Fibroblast of pulmonary artery (primary cell): Measurements from ENCODE around the gene RAB3A.
"Not testable (repeated sequence)": the region's sequence is repeated elsewhere in the genome, so short reads cannot be mapped to it uniquely, and the experiment has no call there.

ENCODE experiments used
- DNase-seq: peaks from one replicate; pipeline ENCODE4 v3.0.0-alpha.2; 2010; ENCODE audit warnings: low read depth
- H3K4me3 ChIP-seq: replicated peaks from 2 replicates; pipeline ENCODE4 v1.5.1; 2011; ENCODE audit warnings: low read depth, mild to moderate bottlenecking, control low read depth, low read length, moderate library complexity
- TF ChIP-seq, protein P1 (sequence below): IDR thresholded peaks from 2 replicates; pipeline ENCODE4 v1.5.1; 2011; ENCODE audit warnings: mild to moderate bottlenecking, control low read depth, low read length, inconsistent platforms; ENCODE audit errors: missing control alignments

The RAB3A gene

DNA sequence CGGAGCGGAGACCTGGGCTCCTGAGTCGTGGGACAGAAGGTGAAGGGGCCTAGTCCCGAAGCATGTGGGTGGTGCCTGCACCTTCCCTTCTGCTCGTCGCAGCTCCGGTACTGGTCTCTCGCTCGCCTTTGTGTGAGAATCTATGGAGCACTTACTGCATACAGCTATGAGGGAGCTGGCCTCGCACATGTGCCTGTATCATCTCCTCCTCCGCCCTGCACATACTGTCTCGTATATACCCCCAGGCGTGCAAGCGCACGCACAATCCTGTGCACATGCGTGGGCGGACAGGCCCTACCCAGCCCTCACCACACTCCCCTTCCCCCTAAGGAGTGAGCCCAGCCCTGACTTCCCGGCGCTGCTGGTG, 42.2 kb downstream of the RAB3A start:
- H3K4me3 ChIP-seq = peak overlapping the region; percentile 3

DNA sequence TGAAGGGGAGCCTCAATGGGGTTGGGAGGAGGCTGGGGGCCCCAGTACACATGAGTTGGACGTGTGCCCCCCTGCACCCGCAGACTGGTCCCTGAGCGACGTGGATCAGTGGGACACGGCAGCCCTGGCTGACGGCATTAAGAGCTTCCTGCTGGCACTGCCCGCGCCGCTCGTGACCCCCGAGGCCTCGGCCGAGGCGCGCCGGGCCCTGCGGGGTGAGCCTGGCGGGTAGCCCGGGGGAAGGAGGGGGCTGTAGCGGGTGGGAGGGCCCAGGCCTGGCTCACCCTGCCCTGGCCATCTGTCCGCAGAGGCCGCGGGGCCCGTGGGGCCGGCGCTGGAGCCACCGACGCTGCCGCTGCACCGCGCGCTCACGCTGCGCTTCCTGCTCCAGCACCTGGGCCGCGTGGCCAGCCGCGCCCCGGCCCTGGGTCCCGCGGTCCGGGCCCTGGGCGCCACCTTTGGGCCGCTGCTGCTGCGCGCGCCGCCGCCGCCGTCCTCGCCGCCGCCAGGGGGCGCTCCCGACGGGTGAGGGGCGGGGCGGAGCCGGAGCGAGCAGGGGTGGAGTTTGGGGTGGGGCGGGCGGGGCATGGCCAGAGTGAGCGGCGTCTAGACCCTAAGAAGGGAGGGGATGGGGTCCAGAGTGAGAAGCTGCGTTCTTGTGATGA, 42.7 kb downstream of the RAB3A start:
- TF ChIP-seq, protein P1, sequence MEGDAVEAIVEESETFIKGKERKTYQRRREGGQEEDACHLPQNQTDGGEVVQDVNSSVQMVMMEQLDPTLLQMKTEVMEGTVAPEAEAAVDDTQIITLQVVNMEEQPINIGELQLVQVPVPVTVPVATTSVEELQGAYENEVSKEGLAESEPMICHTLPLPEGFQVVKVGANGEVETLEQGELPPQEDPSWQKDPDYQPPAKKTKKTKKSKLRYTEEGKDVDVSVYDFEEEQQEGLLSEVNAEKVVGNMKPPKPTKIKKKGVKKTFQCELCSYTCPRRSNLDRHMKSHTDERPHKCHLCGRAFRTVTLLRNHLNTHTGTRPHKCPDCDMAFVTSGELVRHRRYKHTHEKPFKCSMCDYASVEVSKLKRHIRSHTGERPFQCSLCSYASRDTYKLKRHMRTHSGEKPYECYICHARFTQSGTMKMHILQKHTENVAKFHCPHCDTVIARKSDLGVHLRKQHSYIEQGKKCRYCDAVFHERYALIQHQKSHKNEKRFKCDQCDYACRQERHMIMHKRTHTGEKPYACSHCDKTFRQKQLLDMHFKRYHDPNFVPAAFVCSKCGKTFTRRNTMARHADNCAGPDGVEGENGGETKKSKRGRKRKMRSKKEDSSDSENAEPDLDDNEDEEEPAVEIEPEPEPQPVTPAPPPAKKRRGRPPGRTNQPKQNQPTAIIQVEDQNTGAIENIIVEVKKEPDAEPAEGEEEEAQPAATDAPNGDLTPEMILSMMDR = no peak
- DNase-seq = peak; percentile 57
- H3K4me3 ChIP-seq = peak overlapping the region; percentile 10

More for the DNA sequence above, 42.2 kb downstream of the RAB3A start:
- no peak for DNase-seq
- TF ChIP-seq, protein P1 = no peak

DNA sequence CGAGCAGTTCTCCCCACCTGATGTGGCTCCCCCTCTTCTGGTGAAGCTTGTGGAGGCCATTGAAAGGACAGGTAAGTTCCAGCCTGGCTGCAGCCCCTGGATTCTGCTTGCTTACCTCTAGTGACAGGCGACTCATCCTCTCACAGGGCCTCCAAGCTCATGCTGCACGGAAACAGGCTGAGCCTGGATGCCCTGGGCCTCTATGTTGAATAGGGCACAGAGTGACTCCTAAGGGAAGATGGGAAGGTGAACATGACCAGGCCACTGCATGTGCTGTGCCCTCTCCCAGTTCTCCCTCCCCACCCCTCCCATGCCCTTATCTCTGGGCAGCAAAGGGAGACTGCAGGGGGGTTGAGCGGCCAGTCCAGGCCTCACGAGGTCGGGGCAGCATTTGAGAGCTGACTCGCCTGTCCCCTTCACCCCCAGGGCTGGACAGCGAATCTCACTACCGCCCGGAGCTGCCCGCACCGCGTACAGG, 43.3 kb downstream of the RAB3A start:
- peak overlapping the region; percentile 10 for H3K4me3 ChIP-seq
- TF ChIP-seq, protein P1 = no peak
- DNase-seq = no peak

DNA sequence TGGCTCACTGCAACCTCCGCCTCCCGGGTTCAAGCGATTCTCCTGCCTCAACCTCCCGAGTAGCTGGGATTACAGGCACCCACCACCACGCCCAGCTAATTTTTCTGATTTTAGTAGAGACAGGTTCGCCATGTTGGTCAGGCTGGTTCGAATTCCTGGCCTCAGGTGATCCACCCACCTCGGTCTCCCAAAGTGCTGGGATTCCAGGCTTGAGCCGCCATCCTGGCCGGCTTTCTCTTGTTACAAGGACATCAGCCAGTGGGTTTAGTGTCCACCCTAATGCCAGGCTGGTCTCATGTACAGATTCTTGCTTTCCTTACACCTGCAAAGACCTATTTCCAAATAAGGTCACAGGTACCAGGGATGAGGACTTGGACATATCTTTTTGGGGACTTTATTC, 44.0 kb downstream of the RAB3A start:
- TF ChIP-seq, protein P1 = no peak
- DNase-seq = no peak

DNA sequence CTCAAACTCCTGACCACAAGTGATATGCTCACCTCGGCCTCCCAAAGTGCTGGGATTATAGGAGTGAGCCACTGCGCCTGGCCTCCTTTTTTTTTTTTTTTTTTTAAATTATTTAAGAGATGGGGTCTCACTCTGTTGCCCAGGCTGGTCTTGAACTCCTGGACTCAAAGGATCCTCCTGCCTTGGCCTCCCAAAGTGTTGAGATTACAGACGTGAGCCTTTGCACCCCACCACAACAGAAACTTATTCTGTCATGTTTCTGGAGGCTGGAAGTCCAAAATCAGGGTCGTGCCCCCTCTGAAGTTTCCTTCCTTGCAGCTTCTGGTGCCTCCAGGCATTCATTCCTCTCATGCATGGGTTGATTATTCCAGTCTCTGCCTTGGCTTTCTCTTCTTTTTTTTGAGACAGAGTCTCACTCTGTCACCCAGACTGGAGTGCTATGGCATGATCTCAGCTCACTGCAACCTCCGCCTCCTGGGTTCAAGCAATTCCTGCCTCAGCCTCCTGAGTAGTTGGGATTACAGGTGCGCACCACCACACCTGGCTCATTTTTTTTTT, 44.7 kb downstream of the RAB3A start:
- H3K4me3 ChIP-seq, DNase-seq: not testable (repeated sequence)

More for the DNA sequence above, 44.0 kb downstream of the RAB3A start:
- H3K4me3 ChIP-seq = no peak overlapping the region

DNA sequence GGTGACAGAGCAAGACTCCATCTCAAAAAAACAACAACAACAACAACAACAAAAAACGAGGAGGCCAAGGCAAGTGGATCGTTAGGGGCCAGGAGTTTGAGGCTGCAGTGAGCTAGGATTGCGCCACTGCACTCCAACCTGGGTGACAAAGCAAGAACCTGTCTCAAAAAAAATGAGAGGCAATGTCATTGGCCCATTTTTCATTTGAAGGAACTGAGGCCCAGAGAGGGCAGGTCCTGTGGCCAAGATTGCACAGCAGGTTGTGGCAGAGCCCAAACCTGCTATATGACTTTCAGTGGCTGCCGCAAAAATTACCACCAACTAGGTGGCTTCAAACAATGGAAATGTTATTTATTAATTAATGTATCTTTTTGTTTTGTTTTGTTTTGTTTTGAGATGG, 45.4 kb downstream of the RAB3A start:
- H3K4me3 ChIP-seq = no peak overlapping the region
- no peak for DNase-seq
- TF ChIP-seq, protein P1 = no peak

DNA sequence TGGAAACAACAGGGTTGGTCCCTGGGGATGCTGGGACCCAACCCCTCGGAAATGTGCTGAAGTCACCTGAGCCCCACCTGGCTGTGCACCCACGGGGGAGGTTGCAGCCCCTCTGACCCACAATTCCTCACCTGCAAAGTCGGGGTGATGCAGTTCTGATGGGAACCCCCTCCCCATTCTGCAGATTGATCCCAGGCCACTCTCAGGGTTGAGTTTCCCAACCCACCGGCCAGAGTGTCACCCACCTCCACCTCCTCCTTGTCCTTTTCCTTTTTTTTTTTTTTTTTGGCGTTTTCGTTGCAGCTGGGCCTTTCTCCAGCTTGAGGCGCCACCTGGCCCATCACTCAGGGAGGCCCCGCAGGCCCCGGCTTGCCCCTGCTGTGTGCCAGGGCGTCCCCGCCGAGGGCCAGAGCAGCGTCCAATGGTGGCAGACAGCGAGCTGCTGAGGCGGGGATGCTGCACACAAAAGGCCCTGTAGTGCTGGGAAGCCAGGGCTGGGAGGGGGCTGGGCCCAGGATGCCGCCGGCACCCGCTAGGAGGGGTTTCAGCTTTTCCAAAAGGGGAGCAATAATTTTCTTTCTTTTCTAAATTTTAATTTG, 46.3 kb downstream of the RAB3A start:
- TF ChIP-seq, protein P1 = no peak
- DNase-seq = no peak

More for the DNA sequence above, 46.3 kb downstream of the RAB3A start:
- H3K4me3 ChIP-seq = no peak overlapping the region
